Natural killer cell (primary cell): Measurements from ENCODE around the gene GYS1. TPM values are rescaled to one million over a fixed set of nuclear protein-coding genes. Genes with fewer than 3 reads are reported as not detected.

Experiments
- ATAC-seq, 3 donors: fragments of 150-1000 bp in 2 of 3; fragments of 200-7000 bp in 1 of 3; cut with Tn5 transposase; 1 replicate in 1 of 3; 2 replicates in 2 of 3; pipeline ENCODE4 v1.10.0; 2021; ENCODE audit warnings: mild to moderate bottlenecking in 2 of 3, moderate library complexity in 2 of 3
- DNase-seq, 2 donors: peaks; one replicate each; pipeline versions ENCODE4 v3.0.0 to v3.0.0-alpha.2; 2013 to 2021; ENCODE audit warnings: mixed read lengths in 1 of 2
- H3K27ac ChIP-seq: one replicate; pipeline ENCODE4 v1.5.1; 2013; ENCODE audit warnings: mild to moderate bottlenecking, low read length
- H3K27me3 ChIP-seq: one replicate; pipeline ENCODE4 v1.6.1; 2013; ENCODE audit warnings: low read length; ENCODE audit not compliant: control insufficient read depth, insufficient read depth
- H3K36me3 ChIP-seq: one replicate; pipeline ENCODE4 v1.6.1; 2013; ENCODE audit warnings: low read length; ENCODE audit not compliant: control insufficient read depth, insufficient read depth
- H3K4me1 ChIP-seq: one replicate; pipeline ENCODE4 v1.6.1; 2013; ENCODE audit warnings: low read length; ENCODE audit not compliant: control insufficient read depth, insufficient read depth
- H3K4me3 ChIP-seq: one replicate; pipeline ENCODE4 v1.5.1; 2013; ENCODE audit warnings: low read length
- H3K9me3 ChIP-seq: one replicate; pipeline ENCODE4 v1.6.1; 2013; ENCODE audit warnings: low read length; ENCODE audit not compliant: control insufficient read depth, insufficient read depth
- H3K27ac Mint-ChIP-seq, 2 donors: one replicate each; pipeline ENCODE4 v1.8.0; 2022; ENCODE audit warnings: mild to moderate bottlenecking in 2 of 2, mixed read lengths in 2 of 2, moderate library complexity in 1 of 2
- H3K27me3 Mint-ChIP-seq, 2 donors: one replicate each; pipeline ENCODE4 v1.8.0; 2022; ENCODE audit warnings: low read depth in 2 of 2, mixed read lengths in 2 of 2
- H3K36me3 Mint-ChIP-seq: one replicate; pipeline ENCODE4 v1.8.0; 2022; ENCODE audit warnings: mixed read lengths
- H3K4me1 Mint-ChIP-seq, 2 donors: one replicate each; pipeline ENCODE4 v1.8.0; 2022; ENCODE audit warnings: mixed read lengths in 2 of 2
- H3K4me3 Mint-ChIP-seq: one replicate; pipeline ENCODE4 v1.8.0; 2022; ENCODE audit warnings: mild to moderate bottlenecking, moderate library complexity, mixed read lengths
- H3K9me3 Mint-ChIP-seq, 2 donors: one replicate each; pipeline ENCODE4 v1.8.0; 2022; ENCODE audit warnings: mixed read lengths in 2 of 2
- WGBS: methylation state at CpG from one replicate; pipeline ENCODE4 v1.1.7; 2013; ENCODE audit warnings: missing lambda C conversion rate; ENCODE audit not compliant: insufficient coverage; 5-methylcytosine and 5-hydroxymethylcytosine counted together
- intact Hi-C: fragments of 100-400 bp; cut with micrococcal nuclease; formaldehyde crosslinking; loops from one replicate; pipeline ENCODE4 v1.14.2; 2022
- total RNA-seq, 4 donors: library from RNA; stranded (reverse); fragments of 120-200 nt in 1 of 4; gene quantifications; one replicate each; pipeline versions ENCODE4 v1.2.3 to v1.2.4, GENCODE V29; 2013 to 2022
- TF ChIP-seq, protein P1 (sequence below): fragments of 200-600 bp; IDR thresholded peaks from one replicate; pipeline ENCODE4 v1.8.0; 2022; ENCODE audit warnings: antibody characterized with exemption

The GYS1 gene
- total RNA-seq, 3 donors from 2014 or later (not counting 1 experiment from before 2014, with no cell fraction given), result 31.6 to 34.5 (median 34.4) TPM

DNA sequence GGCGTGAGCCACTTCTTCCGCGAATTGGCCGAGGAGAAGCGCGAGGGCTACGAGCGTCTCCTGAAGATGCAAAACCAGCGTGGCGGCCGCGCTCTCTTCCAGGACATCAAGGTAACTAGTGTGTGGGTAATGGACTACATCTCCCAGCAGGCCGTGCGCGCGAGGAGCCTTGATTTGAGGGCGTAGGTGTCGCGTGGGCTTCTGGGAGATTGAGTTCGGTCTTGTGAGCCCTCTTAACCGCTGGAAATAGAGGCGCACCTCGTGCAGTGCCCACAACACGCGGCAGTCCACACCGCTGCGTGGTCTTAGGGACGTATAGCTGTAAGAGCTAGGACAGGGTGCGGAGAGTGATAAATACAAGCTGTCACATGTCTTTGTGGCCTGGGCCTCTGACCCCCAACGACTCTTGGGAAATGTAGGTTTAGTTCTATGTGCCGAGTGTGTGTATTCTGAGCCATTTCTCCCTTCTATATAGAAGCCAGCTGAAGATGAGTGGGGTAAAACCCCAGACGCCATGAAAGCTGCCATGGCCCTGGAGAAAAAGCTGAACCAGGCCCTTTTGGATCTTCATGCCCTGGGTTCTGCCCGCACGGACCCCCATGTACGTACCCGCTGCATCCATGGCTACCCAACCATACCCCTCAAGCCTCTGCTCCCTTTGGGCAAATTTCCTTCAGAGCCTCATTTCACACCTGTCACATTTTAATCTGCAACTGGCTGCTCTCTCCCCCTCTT is 27.1 kb downstream of the GYS1 start:
- H3K4me3 Mint-ChIP-seq, result peak overlapping the region; percentile 100
- no peaks in the 10 kb centered on the region for H3K36me3 Mint-ChIP-seq
- H3K27me3 Mint-ChIP-seq, result no peaks in the 10 kb centered on the region
- Histone ChIP-seq H3K36me3 (peaks cover 26% of the 10 kb centered on the region), H3K27ac (peak overlapping the region; percentile 76), H3K9me3 (no peaks in the 10 kb centered on the region), H3K4me3 (peak overlapping the region; percentile 87), H3K4me1 (peaks cover 67% of the 10 kb centered on the region), H3K27me3 (no peaks in the 10 kb centered on the region)
- peaks cover 51 to 61% of the 10 kb centered on the region in 2 donors for H3K4me1 Mint-ChIP-seq
- no peaks in the 10 kb centered on the region for H3K9me3 Mint-ChIP-seq
- ATAC-seq, result peak; percentile 69 to 80 (median 75)
- intact Hi-C loops, result loop anchor here (1.0 to 10.0 kb wide), 3 partner anchors 12 to 321 kb away; partner anchors contain the start of genes BAX, CA11 and NUCB1
- TF ChIP-seq, protein P1, sequence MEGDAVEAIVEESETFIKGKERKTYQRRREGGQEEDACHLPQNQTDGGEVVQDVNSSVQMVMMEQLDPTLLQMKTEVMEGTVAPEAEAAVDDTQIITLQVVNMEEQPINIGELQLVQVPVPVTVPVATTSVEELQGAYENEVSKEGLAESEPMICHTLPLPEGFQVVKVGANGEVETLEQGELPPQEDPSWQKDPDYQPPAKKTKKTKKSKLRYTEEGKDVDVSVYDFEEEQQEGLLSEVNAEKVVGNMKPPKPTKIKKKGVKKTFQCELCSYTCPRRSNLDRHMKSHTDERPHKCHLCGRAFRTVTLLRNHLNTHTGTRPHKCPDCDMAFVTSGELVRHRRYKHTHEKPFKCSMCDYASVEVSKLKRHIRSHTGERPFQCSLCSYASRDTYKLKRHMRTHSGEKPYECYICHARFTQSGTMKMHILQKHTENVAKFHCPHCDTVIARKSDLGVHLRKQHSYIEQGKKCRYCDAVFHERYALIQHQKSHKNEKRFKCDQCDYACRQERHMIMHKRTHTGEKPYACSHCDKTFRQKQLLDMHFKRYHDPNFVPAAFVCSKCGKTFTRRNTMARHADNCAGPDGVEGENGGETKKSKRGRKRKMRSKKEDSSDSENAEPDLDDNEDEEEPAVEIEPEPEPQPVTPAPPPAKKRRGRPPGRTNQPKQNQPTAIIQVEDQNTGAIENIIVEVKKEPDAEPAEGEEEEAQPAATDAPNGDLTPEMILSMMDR, result no peak
- DNase-seq, result peak; percentile 84 to 93
- 12% methylated on average over 35 of the region's 36 CpGs for WGBS
- H3K27ac Mint-ChIP-seq, result peak overlapping the region; percentile 98 to 99

DNA sequence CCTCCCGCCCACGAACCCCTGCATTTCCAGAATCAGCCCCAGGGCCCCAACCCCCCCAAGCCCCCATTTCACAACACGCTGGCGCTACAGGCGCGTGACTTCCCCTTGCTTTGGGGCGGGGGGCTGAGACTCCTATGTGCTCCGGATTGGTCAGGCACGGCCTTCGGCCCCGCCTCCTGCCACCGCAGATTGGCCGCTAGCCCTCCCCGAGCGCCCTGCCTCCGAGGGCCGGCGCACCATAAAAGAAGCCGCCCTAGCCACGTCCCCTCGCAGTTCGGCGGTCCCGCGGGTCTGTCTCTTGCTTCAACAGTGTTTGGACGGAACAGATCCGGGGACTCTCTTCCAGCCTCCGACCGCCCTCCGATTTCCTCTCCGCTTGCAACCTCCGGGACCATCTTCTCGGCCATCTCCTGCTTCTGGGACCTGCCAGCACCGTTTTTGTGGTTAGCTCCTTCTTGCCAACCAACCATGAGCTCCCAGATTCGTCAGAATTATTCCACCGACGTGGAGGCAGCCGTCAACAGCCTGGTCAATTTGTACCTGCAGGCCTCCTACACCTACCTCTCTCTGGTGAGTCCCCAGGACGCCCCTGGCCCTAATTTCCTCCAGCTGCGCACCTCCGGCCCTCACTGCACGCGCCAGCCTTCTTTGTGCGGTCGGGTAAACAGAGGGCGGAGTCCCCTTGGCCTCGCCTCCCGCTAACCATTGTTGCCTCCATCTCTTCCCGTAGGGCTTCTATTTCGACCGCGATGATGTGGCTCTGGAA is 27.9 kb downstream of the GYS1 start, which contains the start of gene FTL:
Gene FTL, plus strand, starts transcription at position 270 of the 766 bp plus-strand sequence. Its CDS starts 199 bp downstream, at position 469.
- intact Hi-C loops, result loop anchor here (1.0 to 10.0 kb wide), 3 partner anchors 11 to 320 kb away; partner anchors contain the start of genes BAX, CA11 and NUCB1
- Mint-ChIP-seq H3K27ac (peak within 1 kb of the TSS; percentile 98 to 99), H3K4me1 (peaks cover 51 to 63% of the 10 kb centered on the region in 2 donors), H3K27me3 (no peaks in the 10 kb centered on the region), H3K9me3 (no peaks in the 10 kb centered on the region), H3K36me3 (no peaks in the 10 kb centered on the region), H3K4me3 (peak within 1 kb of the TSS; percentile 100)
- TF ChIP-seq, protein P1, result no peak
- H3K27me3 ChIP-seq, result no peaks in the 10 kb centered on the region
- H3K4me1 ChIP-seq, result peaks cover 63% of the 10 kb centered on the region
- WGBS, result under 1% methylated on average over 50 of the region's 52 CpGs
- ATAC-seq (peak; percentile 66 to 91 (median 81)), DNase-seq (peak; percentile 83 to 92)
- peaks cover 22% of the 10 kb centered on the region for H3K36me3 ChIP-seq
- peak within 1 kb of the TSS; percentile 82 for H3K27ac ChIP-seq
- H3K4me3 ChIP-seq, result peak within 1 kb of the TSS; percentile 87
- H3K9me3 ChIP-seq, result no peaks in the 10 kb centered on the region

GRCh38 chr19:48964205-48965039 is 28.7 kb downstream of the GYS1 start:
- H3K4me1 ChIP-seq, result peaks cover 68% of the 10 kb centered on the region
- H3K9me3 Mint-ChIP-seq, result no peaks in the 10 kb centered on the region
- peak overlapping the region; percentile 82 for H3K27ac ChIP-seq

More at GRCh38 chr19:48964205-48965039, 28.7 kb downstream of the GYS1 start:
- H3K36me3 Mint-ChIP-seq, result no peaks in the 10 kb centered on the region
- 24% methylated on average over 19 of the region's 19 CpGs for WGBS
- H3K4me3 Mint-ChIP-seq, result peak overlapping the region; percentile 86
- H3K27ac Mint-ChIP-seq, result peak overlapping the region; percentile 98 to 99
- TF ChIP-seq, protein P1, result no peak
- ATAC-seq (no peak), DNase-seq (peak in 1 of 2 donors; percentile 48)
- intact Hi-C loops, result loop anchor here (1.0 to 10.0 kb wide), 4 partner anchors 10 to 320 kb away; partner anchors contain the start of genes BAX, CA11, NUCB1 and PPP1R15A
- H3K27me3 Mint-ChIP-seq, result no peaks in the 10 kb centered on the region
- H3K4me1 Mint-ChIP-seq, result peaks cover 51 to 63% of the 10 kb centered on the region in 2 donors
- H3K4me3 ChIP-seq, result peak overlapping the region; percentile 34
- no peaks in the 10 kb centered on the region for H3K27me3 ChIP-seq
- no peaks in the 10 kb centered on the region for H3K9me3 ChIP-seq
- peaks cover 15% of the 10 kb centered on the region for H3K36me3 ChIP-seq
